Immature natural killer cell (primary cell): ENCODE results near the gene EPB41L5. TPM values are rescaled to one million over a fixed set of nuclear protein-coding genes. Genes with fewer than 3 reads are reported as not detected.

Source experiments
- DNase-seq, 3 donors: peaks; one replicate each; pipeline ENCODE4 v3.0.0; 2022; ENCODE audit warnings: mixed read lengths in 1 of 3
- H3K27ac Mint-ChIP-seq, 6 donors: one replicate each; pipeline ENCODE4 v1.8.0; 2020; ENCODE audit warnings: mixed read lengths in 6 of 6, mild to moderate bottlenecking in 5 of 6, inconsistent platforms in 4 of 6, moderate library complexity in 3 of 6
- H3K27me3 Mint-ChIP-seq, 3 donors: one replicate each; pipeline ENCODE4 v1.8.0; 2020 to 2021; ENCODE audit warnings: low read depth in 3 of 3, mild to moderate bottlenecking in 3 of 3, mixed read lengths in 3 of 3, moderate library complexity in 3 of 3, inconsistent platforms in 1 of 3
- H3K36me3 Mint-ChIP-seq, 3 donors: one replicate each; pipeline ENCODE4 v1.8.0; 2020; ENCODE audit warnings: mixed read lengths in 3 of 3, inconsistent platforms in 2 of 3, mild to moderate bottlenecking in 2 of 3
- H3K4me1 Mint-ChIP-seq, 2 donors: one replicate each; pipeline ENCODE4 v1.8.0; 2020; ENCODE audit warnings: inconsistent platforms in 2 of 2, mild to moderate bottlenecking in 2 of 2, mixed read lengths in 2 of 2, moderate library complexity in 1 of 2
- H3K4me3 Mint-ChIP-seq, 5 donors: one replicate each; pipeline ENCODE4 v1.8.0; 2020; ENCODE audit warnings: mild to moderate bottlenecking in 5 of 5, mixed read lengths in 5 of 5, inconsistent platforms in 3 of 5, moderate library complexity in 3 of 5
- H3K9me3 Mint-ChIP-seq, 6 donors: one replicate each; pipeline ENCODE4 v1.8.0; 2020; ENCODE audit warnings: mild to moderate bottlenecking in 6 of 6, mixed read lengths in 6 of 6, inconsistent platforms in 4 of 6, moderate library complexity in 3 of 6
- polyA plus RNA-seq, 3 donors: library from polyadenylated mRNA; unstranded; fragments of 300-500 nt; fragmentation: Illumina TruSeq; gene quantifications; one replicate each; pipeline ENCODE4 v1.2.3, GENCODE V29; 2021

Gene EPB41L5
- polyA plus RNA-seq, 3 donors from 2014 or later: 1.5 to 5.8 (median 4.1) TPM

- Mint-ChIP-seq H3K4me1 (peaks cover 0 to 7% of the 10 kb centered on the region in 2 donors), H3K36me3 (no peaks in the 10 kb centered on the region), H3K9me3 (no peaks in the 10 kb centered on the region), H3K27ac (peak overlapping the region in 1 of 6 donors; percentile 41), H3K27me3 (peaks cover 0 to 2% (median 1%) of the 10 kb centered on the region in 3 donors), H3K4me3 (no peak overlapping the region)
- DNase-seq: no peak
These were observed 192.2 kb downstream of the EPB41L5 start for GRCh38 chr2:120204945-120205670.

- H3K4me1 Mint-ChIP-seq: peaks cover 0 to 17% of the 10 kb centered on the region in 2 donors
These were observed 193.2 kb downstream of the EPB41L5 start for GRCh38 chr2:120206022-120206581.

GRCh38 chr2:120208381-120209353, 195.8 kb downstream of the EPB41L5 start:
- Mint-ChIP-seq H3K36me3 (no peaks in the 10 kb centered on the region), H3K27me3 (no peaks in the 10 kb centered on the region), H3K9me3 (no peaks in the 10 kb centered on the region), H3K4me3 (no peak overlapping the region), H3K27ac (peak overlapping the region in 1 of 6 donors; percentile 72), H3K4me1 (peaks cover 0 to 18% of the 10 kb centered on the region in 2 donors)
- DNase-seq: no peak

More at GRCh38 chr2:120206022-120206581, 193.2 kb downstream of the EPB41L5 start:
- H3K27me3 Mint-ChIP-seq: peaks cover 0 to 1% (median under 1%) of the 10 kb centered on the region in 3 donors
- H3K4me3 Mint-ChIP-seq: no peak overlapping the region
- H3K36me3 Mint-ChIP-seq: no peaks in the 10 kb centered on the region
- no peaks in the 10 kb centered on the region for H3K9me3 Mint-ChIP-seq
- DNase-seq: peak in 1 of 3 donors; percentile 14
- peak overlapping the region in 1 of 6 donors; percentile 41 for H3K27ac Mint-ChIP-seq

- Mint-ChIP-seq H3K36me3 (no peaks in the 10 kb centered on the region), H3K4me1 (peaks cover 0 to 18% of the 10 kb centered on the region in 2 donors), H3K9me3 (no peaks in the 10 kb centered on the region), H3K27me3 (no peaks in the 10 kb centered on the region), H3K27ac (peak overlapping the region in 4 of 6 donors; percentile 25 to 80 (median 56)), H3K4me3 (peak overlapping the region in 3 of 5 donors; percentile 34 to 55 (median 53))
- no peak for DNase-seq
These were observed 196.8 kb downstream of the EPB41L5 start for GRCh38 chr2:120209427-120210269.

GRCh38 chr2:120210270-120210693, 197.4 kb downstream of the EPB41L5 start:
- Mint-ChIP-seq H3K9me3 (no peaks in the 10 kb centered on the region), H3K4me3 (peak overlapping the region in 3 of 5 donors; percentile 34 to 55 (median 53)), H3K27ac (peak overlapping the region in 4 of 6 donors; percentile 25 to 80 (median 55)), H3K27me3 (no peaks in the 10 kb centered on the region), H3K4me1 (peaks cover 0 to 18% of the 10 kb centered on the region in 2 donors), H3K36me3 (no peaks in the 10 kb centered on the region)
- DNase-seq: no peak

- Mint-ChIP-seq H3K4me1 (peaks cover 33 to 53% of the 10 kb centered on the region in 2 donors), H3K27me3 (peaks cover 2 to 7% (median 5%) of the 10 kb centered on the region in 3 donors), H3K36me3 (peaks cover 5 to 14% (median 10%) of the 10 kb centered on the region in 3 donors), H3K4me3 (no peak overlapping the region), H3K9me3 (no peaks in the 10 kb centered on the region), H3K27ac (no peak overlapping the region)
- no peak for DNase-seq
These were observed 205.3 kb downstream of the EPB41L5 start for GRCh38 chr2:120218181-120218580.

- no peak overlapping the region for H3K4me3 Mint-ChIP-seq
- no peaks in the 10 kb centered on the region for H3K9me3 Mint-ChIP-seq
- peaks cover 5 to 14% (median 10%) of the 10 kb centered on the region in 3 donors for H3K36me3 Mint-ChIP-seq
These were observed 206.4 kb downstream of the EPB41L5 start for GRCh38 chr2:120219291-120219690.

GRCh38 chr2:120219766-120220165, 206.9 kb downstream of the EPB41L5 start:
- peaks cover 5 to 14% (median 10%) of the 10 kb centered on the region in 3 donors for H3K36me3 Mint-ChIP-seq
- no peak overlapping the region for H3K27ac Mint-ChIP-seq
- H3K4me1 Mint-ChIP-seq: peaks cover 44 to 67% of the 10 kb centered on the region in 2 donors
- DNase-seq: no peak
- H3K27me3 Mint-ChIP-seq: peaks cover 2 to 7% (median 5%) of the 10 kb centered on the region in 3 donors
- H3K9me3 Mint-ChIP-seq: no peaks in the 10 kb centered on the region
- no peak overlapping the region for H3K4me3 Mint-ChIP-seq

More at GRCh38 chr2:120219291-120219690, 206.4 kb downstream of the EPB41L5 start:
- peak overlapping the region in 1 of 6 donors; percentile 15 for H3K27ac Mint-ChIP-seq
- no peak for DNase-seq
- H3K4me1 Mint-ChIP-seq: peaks cover 40 to 62% of the 10 kb centered on the region in 2 donors
- H3K27me3 Mint-ChIP-seq: peaks cover 2 to 7% (median 5%) of the 10 kb centered on the region in 3 donors

- peaks cover 45 to 68% of the 10 kb centered on the region in 2 donors for H3K4me1 Mint-ChIP-seq
- H3K27me3 Mint-ChIP-seq: peaks cover 2 to 7% (median 5%) of the 10 kb centered on the region in 3 donors
- peak overlapping the region; percentile 30 to 89 (median 87) for H3K4me3 Mint-ChIP-seq
- H3K36me3 Mint-ChIP-seq: peaks cover 5 to 14% (median 10%) of the 10 kb centered on the region in 3 donors
- no peak for DNase-seq
- peak overlapping the region; percentile 35 to 86 (median 51) for H3K27ac Mint-ChIP-seq
- H3K9me3 Mint-ChIP-seq: no peaks in the 10 kb centered on the region
These were observed 207.9 kb downstream of the EPB41L5 start for GRCh38 chr2:120220756-120221155.

- no peak for DNase-seq
- no peaks in the 10 kb centered on the region for H3K9me3 Mint-ChIP-seq
- H3K27ac Mint-ChIP-seq: peak overlapping the region in 4 of 6 donors; percentile 34 to 86 (median 81)
- peaks cover 5 to 11% (median 10%) of the 10 kb centered on the region in 3 donors for H3K36me3 Mint-ChIP-seq
- H3K27me3 Mint-ChIP-seq: peaks cover 2 to 7% (median 2%) of the 10 kb centered on the region in 3 donors
- H3K4me3 Mint-ChIP-seq: peak overlapping the region; percentile 51 to 89 (median 87)
- H3K4me1 Mint-ChIP-seq: peaks cover 44 to 65% of the 10 kb centered on the region in 2 donors
These were observed 208.7 kb downstream of the EPB41L5 start for GRCh38 chr2:120221616-120222015.

GRCh38 chr2:120222186-120223033, 209.5 kb downstream of the EPB41L5 start:
- peaks cover 46 to 59% of the 10 kb centered on the region in 2 donors for H3K4me1 Mint-ChIP-seq
- H3K27me3 Mint-ChIP-seq: peaks cover 2 to 7% (median 2%) of the 10 kb centered on the region in 3 donors
- DNase-seq: no peak
- peaks cover 5 to 11% (median 10%) of the 10 kb centered on the region in 3 donors for H3K36me3 Mint-ChIP-seq
- peak overlapping the region; percentile 79 to 92 (median 84) for H3K27ac Mint-ChIP-seq
- H3K9me3 Mint-ChIP-seq: no peaks in the 10 kb centered on the region
- H3K4me3 Mint-ChIP-seq: peak overlapping the region; percentile 79 to 89 (median 87)
